IMR-90 (cell line): Measurements from ENCODE around the gene RASGRF2. TPM values are rescaled to one million over a fixed set of nuclear protein-coding genes. Genes with fewer than 3 reads are reported as not detected.
"Not testable (repeated sequence)": the region's sequence is repeated elsewhere in the genome, so short reads cannot be mapped to it uniquely, and the experiment has no call there.

Experiments used
- ATAC-seq: fragments of 200-7000 bp; cut with Tn5 transposase; 2 replicates; pipeline ENCODE4 v1.9.1; 2020; ENCODE audit warnings: low read depth, mild to moderate bottlenecking, moderate library complexity
- BruUV-seq: library from RNA; stranded (reverse); fragments of 400-500 nt; replicated peaks from 2 replicates; lab custom pipeline; 2021; lab: Mats Ljungman, UMichigan
- CTCF ChIA-PET: fragments of 300-600 bp; formaldehyde crosslinking; extraction: SDS; loops from one replicate; lab custom pipeline; 2021; ENCODE audit warnings: antibody characterized with exemption; lab: Yijun Ruan, JAX
- POLR2A ChIA-PET: fragments of 300-600 bp; sonication (Branson Sonifier 250); formaldehyde crosslinking; loops from one replicate; lab custom pipeline; 2022; ENCODE audit warnings: antibody characterized with exemption; ENCODE audit not compliant: unreplicated experiment; lab: Charles Lee
- DNase-seq: peaks from one replicate; pipeline ENCODE4 v3.0.0; 2013
- H2AFZ ChIP-seq: replicated peaks from 2 replicates; pipeline ENCODE3; 2013; ENCODE audit warnings: low read length, mild to moderate bottlenecking; ENCODE audit not compliant: poor library complexity
- H2AK5ac ChIP-seq: 2 replicates; pipeline ENCODE4 v1.6.1; 2013; ENCODE audit warnings: low read depth, low read length, inconsistent platforms
- H2AK9ac ChIP-seq: replicated peaks from 2 replicates; pipeline ENCODE3; 2013; ENCODE audit warnings: mild to moderate bottlenecking, low read depth, low read length, moderate library complexity; ENCODE audit not compliant: poor library complexity
- H2BK120ac ChIP-seq: 2 replicates; pipeline ENCODE4 v1.6.1; 2013; ENCODE audit warnings: low read depth, low read length, inconsistent platforms
- H2BK15ac ChIP-seq: 3 replicates; pipeline ENCODE4 v1.6.1; 2013; ENCODE audit warnings: low read depth, low read length, inconsistent platforms
- H2BK20ac ChIP-seq: 2 replicates; pipeline ENCODE4 v1.6.1; 2013; ENCODE audit warnings: low read depth, mild to moderate bottlenecking, inconsistent platforms, low read length, moderate library complexity
- H2BK5ac ChIP-seq: 2 replicates; pipeline ENCODE4 v1.6.1; 2013; ENCODE audit warnings: mild to moderate bottlenecking, low read depth, low read length, inconsistent platforms; ENCODE audit not compliant: poor library complexity, severe bottlenecking
- H3K14ac ChIP-seq: replicated peaks from 2 replicates; pipeline ENCODE4 v1.6.1; 2013; ENCODE audit warnings: low read depth, low read length, inconsistent platforms
- H3K18ac ChIP-seq: 2 replicates; pipeline ENCODE4 v1.6.1; 2013; ENCODE audit warnings: low read depth, low read length, control low read depth
- H3K23ac ChIP-seq: 2 replicates; pipeline ENCODE4 v1.6.1; 2013; ENCODE audit warnings: low read depth, low read length, inconsistent platforms
- H3K27ac ChIP-seq: 2 replicates; pipeline ENCODE4 v1.5.1; 2013; ENCODE audit warnings: mild to moderate bottlenecking, control low read depth, low read length; ENCODE audit not compliant: insufficient read depth
- H3K27me3 ChIP-seq: 2 replicates; pipeline ENCODE4 v1.6.1; 2013; ENCODE audit warnings: low read length; ENCODE audit not compliant: control insufficient read depth, insufficient read depth
- H3K36me3 ChIP-seq: 2 replicates; pipeline ENCODE4 v1.6.1; 2013; ENCODE audit warnings: low read length, mixed read lengths; ENCODE audit not compliant: control insufficient read depth, insufficient read depth
- H3K4ac ChIP-seq: 2 replicates; pipeline ENCODE4 v1.6.1; 2013; ENCODE audit warnings: low read depth, low read length, inconsistent platforms
- H3K4me1 ChIP-seq: 2 replicates; pipeline ENCODE4 v1.6.1; 2013; ENCODE audit warnings: low read length, mixed read lengths; ENCODE audit not compliant: control insufficient read depth, insufficient read depth
- H3K4me2 ChIP-seq: 2 replicates; pipeline ENCODE4 v1.6.1; 2013; ENCODE audit warnings: low read depth, mild to moderate bottlenecking, control low read depth, low read length, moderate library complexity
- H3K4me3 ChIP-seq: 2 replicates; pipeline ENCODE4 v1.5.1; 2013; ENCODE audit warnings: low read depth, mild to moderate bottlenecking, control low read depth, low read length, moderate library complexity; ENCODE audit not compliant: insufficient read depth
- H3K56ac ChIP-seq: 2 replicates; pipeline ENCODE4 v1.6.1; 2013; ENCODE audit warnings: low read length, inconsistent platforms; ENCODE audit not compliant: insufficient read depth; ENCODE audit errors: extremely low read depth
- H3K79me1 ChIP-seq, 2 experiments: 2 replicates each; pipeline ENCODE4 v1.6.1; 2013; ENCODE audit warnings: low read length in 2 of 2, inconsistent platforms in 1 of 2, low read depth in 1 of 2
- H3K9ac ChIP-seq: 2 replicates; pipeline ENCODE4 v1.6.1; 2013; ENCODE audit warnings: low read depth, low read length, control low read depth
- H3K9me1 ChIP-seq: 2 replicates; pipeline ENCODE4 v1.6.1; 2013; ENCODE audit warnings: low read length, inconsistent platforms; ENCODE audit not compliant: insufficient read depth
- H3K9me3 ChIP-seq: 2 replicates; pipeline ENCODE4 v1.6.1; 2013; ENCODE audit warnings: low read length; ENCODE audit not compliant: control insufficient read depth, insufficient read depth
- H4K20me1 ChIP-seq: 2 replicates; pipeline ENCODE4 v1.6.1; 2013; ENCODE audit warnings: low read length, inconsistent platforms; ENCODE audit not compliant: insufficient read depth
- H4K5ac ChIP-seq: 2 replicates; pipeline ENCODE4 v1.6.1; 2013; ENCODE audit warnings: mild to moderate bottlenecking, low read depth, low read length, control low read depth
- H4K8ac ChIP-seq, 2 experiments: 2 replicates each; pipeline ENCODE4 v1.6.1; 2013; ENCODE audit warnings: low read depth in 2 of 2, low read length in 2 of 2, control low read depth in 1 of 2, inconsistent platforms in 1 of 2
- H4K91ac ChIP-seq: 2 replicates; pipeline ENCODE4 v1.6.1; 2013; ENCODE audit warnings: low read depth, low read length, inconsistent platforms; ENCODE audit not compliant: insufficient read depth
- WGBS, 2 experiments: methylation state at CpG; one replicate each; pipeline versions ENCODE4 v1.1.5 to v1.1.7; 2013; ENCODE audit warnings: missing lambda C conversion rate in 2 of 2; ENCODE audit not compliant: insufficient read length in 1 of 2; ENCODE audit errors: extremely low coverage in 2 of 2; 5-methylcytosine and 5-hydroxymethylcytosine counted together
- dilution Hi-C: fragments of 300-500 bp; cut with HindIII; formaldehyde crosslinking; loops from one replicate; pipeline ENCODE4 v1.14.3; 2018; ENCODE audit warnings: low sequenced_read_pairs; ENCODE audit not compliant: unreplicated experiment
- in situ Hi-C: fragments of 300-500 bp; cut with MboI; formaldehyde crosslinking; loops from 3 replicates; pipeline ENCODE4 v1.14.3; 2019; ENCODE audit warnings: low sequenced_read_pairs, inconsistent platforms, mixed read lengths
- intact Hi-C: fragments of 100-400 bp; cut with micrococcal nuclease; formaldehyde crosslinking; loops from 2 replicates; pipeline ENCODE4 v1.10.0; 2022
- polyA plus RNA-seq, 3 experiments: library from polyadenylated mRNA; depleted of rRNA; stranded (reverse); fragments of >200 nt; gene quantifications; 2 replicates each; pipeline ENCODE4 v1.2.3, GENCODE V29; 2012; ENCODE audit warnings: low replicate concordance in 1 of 3
- total RNA-seq: library from RNA; depleted of rRNA; stranded (reverse); fragments of >200 nt; gene quantifications from 2 replicates; pipeline ENCODE4 v1.2.3, GENCODE V29; 2012

RASGRF2 gene
- total and polyA plus RNA-seq, 2 of the 4 experiments (the other 2 are of a cell fraction), result 2.9 to 5.0 TPM

GRCh38 chr5:81028888-81029287 is 68.7 kb downstream of the RASGRF2 start:
- WGBS, 2 experiments, result no CpG with 5 or more reads among the region's 6 CpGs
- H2BK120ac ChIP-seq, H3K9me1 ChIP-seq, intact Hi-C loops, H3K27ac ChIP-seq, H3K4me1 ChIP-seq, H2BK15ac ChIP-seq, H4K20me1 ChIP-seq, dilution Hi-C loops, H3K4me3 ChIP-seq, H3K27me3 ChIP-seq, CTCF ChIA-PET, H3K56ac ChIP-seq, ATAC-seq, H3K9ac ChIP-seq, H4K8ac ChIP-seq, H3K14ac ChIP-seq, BruUV-seq, H3K9me3 ChIP-seq, POLR2A ChIA-PET, H3K23ac ChIP-seq, H4K91ac ChIP-seq, H2AK5ac ChIP-seq, H3K4ac ChIP-seq, H3K4me2 ChIP-seq, H3K18ac ChIP-seq, H2AK9ac ChIP-seq, H2BK5ac ChIP-seq, H2AFZ ChIP-seq, in situ Hi-C loops, H2BK20ac ChIP-seq, H4K5ac ChIP-seq, DNase-seq, H3K36me3 ChIP-seq: not testable (repeated sequence)
- peaks cover 7 to 30% of the 10 kb centered on the region in 2 experiments for H3K79me1 ChIP-seq

DNA sequence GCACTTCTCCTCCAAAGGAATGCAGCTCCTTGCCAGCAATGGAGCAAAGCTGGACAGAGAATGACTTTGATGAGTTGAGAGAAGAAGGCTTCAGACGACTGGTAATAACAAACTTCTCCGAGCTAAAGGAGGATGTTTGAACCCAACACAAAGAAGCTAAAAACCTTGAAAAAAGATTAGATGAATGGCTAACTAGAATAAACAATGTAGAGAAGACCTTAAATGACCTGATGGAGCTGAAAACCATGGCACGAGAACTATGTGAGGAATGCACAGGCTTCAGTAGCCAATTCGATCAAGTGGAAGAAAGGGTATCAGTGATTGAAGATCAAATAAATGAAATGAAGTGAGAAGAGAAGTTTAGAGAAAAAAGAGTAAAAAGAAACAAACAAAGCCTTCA is 69.6 kb downstream of the RASGRF2 start:
- intact Hi-C loops, CTCF ChIA-PET: not testable (repeated sequence)

More for the DNA sequence above, 69.6 kb downstream of the RASGRF2 start:
- H3K27me3 ChIP-seq, H4K8ac ChIP-seq, H3K23ac ChIP-seq, H3K4ac ChIP-seq, H2BK20ac ChIP-seq, H2AK9ac ChIP-seq, H3K14ac ChIP-seq, H2AFZ ChIP-seq, H3K36me3 ChIP-seq, H2BK15ac ChIP-seq, in situ Hi-C loops, H3K9ac ChIP-seq, H2BK5ac ChIP-seq, H2AK5ac ChIP-seq, ATAC-seq, dilution Hi-C loops, H2BK120ac ChIP-seq, H3K9me1 ChIP-seq, H3K4me3 ChIP-seq, H3K27ac ChIP-seq, H3K18ac ChIP-seq, POLR2A ChIA-PET, H3K4me1 ChIP-seq, BruUV-seq, H4K5ac ChIP-seq, H3K9me3 ChIP-seq, H3K4me2 ChIP-seq, H4K91ac ChIP-seq, H3K56ac ChIP-seq, H4K20me1 ChIP-seq, DNase-seq: not testable (repeated sequence)
- H3K79me1 ChIP-seq, result peaks cover 7 to 24% of the 10 kb centered on the region in 2 experiments; a peak in 3 of 4 replicates
- no CpG with 5 or more reads among the region's 4 CpGs for WGBS, 2 experiments
